WTC11 (cell line): ENCODE measurements around the gene WDR1. TPM values are rescaled to one million over a fixed set of nuclear protein-coding genes. Genes with fewer than 3 reads are reported as not detected.

Experiments used
- ATAC-seq: fragments of 200-7000 bp; cut with Tn5 transposase; 2 replicates; pipeline ENCODE4 v1.10.0; 2021; ENCODE audit warnings: mild to moderate bottlenecking, moderate library complexity
- CTCF ChIA-PET: fragments of 300-600 bp; sonication (Branson Sonifier 250); formaldehyde crosslinking; loops from one replicate; lab custom pipeline; 2021; ENCODE audit warnings: antibody characterized with exemption; lab: Charles Lee
- POLR2A ChIA-PET: fragments of 350-600 bp; sonication (Branson Sonifier 250); formaldehyde crosslinking; loops from one replicate; lab custom pipeline; 2021; ENCODE audit warnings: antibody characterized with exemption; lab: Charles Lee
- DNase-seq: peaks from one replicate; pipeline ENCODE4 v3.0.0; 2021; ENCODE audit warnings: low spot score
- H3K27ac Mint-ChIP-seq: 2 replicates; pipeline ENCODE4 v1.8.0; 2021; ENCODE audit warnings: mixed read lengths
- H3K27me3 Mint-ChIP-seq: 2 replicates; pipeline ENCODE4 v1.8.0; 2021; ENCODE audit warnings: low read depth, mild to moderate bottlenecking, moderate library complexity, mixed read lengths
- H3K36me3 Mint-ChIP-seq: 2 replicates; pipeline ENCODE4 v1.8.0; 2021; ENCODE audit warnings: mixed read lengths
- H3K4me1 Mint-ChIP-seq: 2 replicates; pipeline ENCODE4 v1.8.0; 2022; ENCODE audit warnings: mixed read lengths
- H3K4me3 Mint-ChIP-seq: 2 replicates; pipeline ENCODE4 v1.8.0; 2021; ENCODE audit warnings: mild to moderate bottlenecking, moderate library complexity, mixed read lengths
- H3K9me3 Mint-ChIP-seq: 2 replicates; pipeline ENCODE4 v1.8.0; 2021; ENCODE audit warnings: mixed read lengths
- ARID4B ChIP-seq: sonication (generic); formaldehyde crosslinking; IDR thresholded peaks from 2 replicates; pipeline ENCODE4 v1.8.0; 2023; ENCODE audit warnings: missing genetic modification reagents, mild to moderate bottlenecking, borderline replicate concordance
- EMX1 ChIP-seq: fragments of 250-450 bp; sonication (Bioruptor Pico); IDR thresholded peaks from 2 replicates; pipeline ENCODE4 v1.8.0; 2021; ENCODE audit warnings: mild to moderate bottlenecking
- FOXP1 ChIP-seq: sonication (generic); formaldehyde crosslinking; IDR thresholded peaks from 2 replicates; pipeline ENCODE4 v1.8.0; 2022; ENCODE audit warnings: missing genetic modification reagents, mild to moderate bottlenecking, moderate library complexity, borderline replicate concordance
- FOXP4 ChIP-seq: sonication (generic); formaldehyde crosslinking; IDR thresholded peaks from 2 replicates; pipeline ENCODE4 v1.8.0; 2022; ENCODE audit warnings: mild to moderate bottlenecking, missing genetic modification reagents
- GABPB1 ChIP-seq: sonication (generic); formaldehyde crosslinking; IDR thresholded peaks from 2 replicates; pipeline ENCODE4 v1.8.1; 2023; ENCODE audit warnings: mild to moderate bottlenecking, missing genetic modification reagents
- HMGA2 ChIP-seq: fragments of 250-450 bp; sonication (Bioruptor Pico); IDR thresholded peaks from 2 replicates; pipeline ENCODE4 v1.4.0; 2021; ENCODE audit warnings: mild to moderate bottlenecking, moderate library complexity
- MXD4 ChIP-seq: fragments of 250-450 bp; sonication (Bioruptor Pico); IDR thresholded peaks from 2 replicates; pipeline ENCODE4 v1.8.0; 2021; ENCODE audit warnings: mild to moderate bottlenecking, moderate library complexity, borderline replicate concordance
- MYBL2 ChIP-seq: sonication (generic); formaldehyde crosslinking; IDR thresholded peaks from 2 replicates; pipeline ENCODE4 v1.8.1; 2023; ENCODE audit warnings: mild to moderate bottlenecking, moderate library complexity, missing genetic modification reagents
- NR1H2 ChIP-seq: sonication (generic); formaldehyde crosslinking; IDR thresholded peaks from 2 replicates; pipeline ENCODE4 v1.9.0; 2021; ENCODE audit warnings: mild to moderate bottlenecking, moderate library complexity, missing genetic modification reagents
- SP1 ChIP-seq: sonication (generic); formaldehyde crosslinking; conservative IDR thresholded peaks from 2 replicates; pipeline ENCODE4 v1.8.1; 2022; ENCODE audit warnings: missing genetic modification reagents
- USF2 ChIP-seq: sonication (generic); formaldehyde crosslinking; IDR thresholded peaks from 2 replicates; pipeline ENCODE4 v1.8.1; 2023; ENCODE audit warnings: mild to moderate bottlenecking, missing genetic modification reagents, moderate library complexity
- ZNF281 ChIP-seq: sonication (generic); formaldehyde crosslinking; IDR thresholded peaks from 2 replicates; pipeline ENCODE4 v1.8.0; 2023; ENCODE audit warnings: mild to moderate bottlenecking, missing genetic modification reagents
- total RNA-seq: library from RNA; stranded (reverse); gene quantifications from 3 replicates; pipeline ENCODE4 v1.2.3, GENCODE V29; 2021
- TF ChIP-seq, protein P1 (sequence below): sonication (generic); formaldehyde crosslinking; IDR thresholded peaks from 2 replicates; pipeline ENCODE4 v1.8.1; 2023; ENCODE audit warnings: mild to moderate bottlenecking, moderate library complexity, missing genetic modification reagents
- TF ChIP-seq, protein P2 (sequence below): sonication (generic); formaldehyde crosslinking; IDR thresholded peaks from 2 replicates; pipeline ENCODE4 v1.8.1; 2023; ENCODE audit warnings: mild to moderate bottlenecking, missing genetic modification reagents

WDR1 gene
- total RNA-seq, 1 experiment from 2014 or later, result 288 TPM

- no peaks in the 10 kb centered on the region for H3K36me3 Mint-ChIP-seq
- H3K9me3 Mint-ChIP-seq, result no peaks in the 10 kb centered on the region
- ATAC-seq, result no peak
- TF ChIP-seq ZNF281 (CRISPR knock-in tag) (no peak), FOXP1 (CRISPR knock-in tag) (no peak), MXD4 (CRISPR knock-in tag) (no peak), FOXP4 (CRISPR knock-in tag) (no peak), SP1 (CRISPR knock-in tag) (no peak)
- no peak overlapping the region for H3K27ac Mint-ChIP-seq
- H3K27me3 Mint-ChIP-seq, result no peaks in the 10 kb centered on the region; the same call in 1 of the 2 replicates
- no peak for DNase-seq
- no peak overlapping the region for H3K4me3 Mint-ChIP-seq
- H3K4me1 Mint-ChIP-seq, result 0 out of 2 replicates have a peak, but pooled peaks cover 10% of the 10 kb centered on the region
- ChIA-PET CTCF (interaction anchor here (0.9 to 1.5 kb wide), 3 partner anchors 18 to 268 kb away, joined by 3 to 5 read pairs (median 3); no protein-coding TSS in a partner anchor), POLR2A (no interaction called here)
These were observed 83.3 kb downstream of the WDR1 start for GRCh38 chr4:10033191-10033881.

DNA sequence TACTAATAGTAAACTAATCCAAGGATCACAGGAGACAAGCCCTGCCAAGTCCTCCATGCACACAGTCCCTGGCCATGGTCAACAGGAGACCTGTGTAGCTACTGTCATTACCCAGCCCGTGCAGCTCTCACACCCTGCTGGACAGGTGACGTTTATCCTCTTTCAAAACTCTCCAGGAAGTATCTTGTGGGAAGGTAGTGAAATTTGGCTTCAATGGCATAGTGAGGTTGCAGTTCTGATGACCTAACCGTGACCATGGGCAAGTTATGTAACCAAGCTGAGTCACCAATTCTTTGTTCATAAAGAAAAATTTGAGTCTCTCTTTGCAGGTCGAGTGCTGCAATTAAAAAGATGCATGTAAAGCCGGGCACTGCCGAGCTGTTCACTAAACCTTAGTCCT lies 84.0 kb downstream of the WDR1 start:
- Mint-ChIP-seq H3K9me3 (no peaks in the 10 kb centered on the region), H3K27ac (no peak overlapping the region), H3K4me1 (0 out of 2 replicates have a peak, but pooled peaks cover 10% of the 10 kb centered on the region), H3K4me3 (no peak overlapping the region), H3K36me3 (no peaks in the 10 kb centered on the region), H3K27me3 (no peaks in the 10 kb centered on the region; the same call in 1 of the 2 replicates)
- ATAC-seq (no peak), DNase-seq (no peak)
- TF ChIP-seq EMX1 (CRISPR knock-in tag) (no peak), GABPB1 (CRISPR knock-in tag) (0 out of 2 replicates have a peak, but pooled peaks have one; percentile 12)
- TF ChIP-seq, all 79 proteins: peak for 1
- POLR2A ChIA-PET, result no interaction called here
- CTCF ChIA-PET, result interaction anchor here (1.5 kb wide), 1 partner anchor 17 kb away, joined by 5 read pairs; no protein-coding TSS in a partner anchor

DNA sequence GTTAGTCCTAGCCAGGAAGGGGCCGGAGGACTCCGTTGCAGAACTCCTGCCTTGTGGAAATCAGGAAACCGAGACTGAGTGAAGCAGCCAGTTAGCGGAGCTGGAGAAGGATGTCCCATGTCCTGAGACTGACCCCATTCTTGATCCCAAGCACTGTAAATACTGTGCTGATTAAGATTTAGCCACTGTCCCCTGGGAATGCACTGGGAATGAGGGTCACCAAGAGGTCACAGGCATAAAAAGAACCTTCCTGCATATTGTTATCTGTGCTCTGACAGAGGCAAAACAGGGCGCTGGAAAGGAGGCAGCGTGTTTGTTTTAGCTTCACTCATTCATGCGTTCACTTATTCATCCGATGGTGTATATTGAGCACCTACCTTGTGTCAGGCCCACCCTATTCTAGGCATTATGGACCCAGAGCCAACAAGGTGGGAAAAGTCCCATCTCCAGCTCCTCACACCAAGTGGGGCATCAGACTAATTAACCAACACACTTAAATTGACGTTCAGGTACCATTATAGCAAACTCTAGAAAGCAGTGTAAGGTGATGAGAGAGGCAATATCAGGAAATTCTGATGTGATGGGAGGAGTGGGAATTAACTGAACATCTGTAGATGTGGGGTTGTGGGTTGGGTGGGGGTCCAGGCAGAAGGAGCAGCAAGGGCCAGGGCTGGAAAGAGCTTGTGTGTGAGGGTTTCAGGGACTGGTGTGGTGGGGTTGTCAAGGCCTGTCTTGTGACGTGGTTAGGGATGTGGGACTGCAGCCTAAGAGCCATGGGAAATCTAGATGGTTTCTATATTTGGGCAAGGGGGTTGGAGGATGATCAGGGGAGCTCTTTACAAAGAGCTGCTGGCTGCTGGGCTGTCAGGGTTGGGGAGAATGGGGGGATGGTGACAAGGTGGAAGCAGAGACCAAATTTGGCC lies 84.7 kb downstream of the WDR1 start:
- H3K4me1 Mint-ChIP-seq, result 0 out of 2 replicates have a peak, but pooled peaks cover 10% of the 10 kb centered on the region
- no peak for ATAC-seq
- no peaks in the 10 kb centered on the region for H3K36me3 Mint-ChIP-seq
- POLR2A ChIA-PET, result no interaction called here
- no peaks in the 10 kb centered on the region for H3K9me3 Mint-ChIP-seq
- no peak overlapping the region for H3K27ac Mint-ChIP-seq
- no peak for DNase-seq
- CTCF ChIA-PET, result interaction anchor here (1.6 to 2.0 kb wide), 2 partner anchors 16 to 32 kb away, joined by 7 read pairs; no protein-coding TSS in a partner anchor
- no peaks in the 10 kb centered on the region; the same call in 1 of the 2 replicates for H3K27me3 Mint-ChIP-seq
- H3K4me3 Mint-ChIP-seq, result no peak overlapping the region
- TF ChIP-seq, protein P1, sequence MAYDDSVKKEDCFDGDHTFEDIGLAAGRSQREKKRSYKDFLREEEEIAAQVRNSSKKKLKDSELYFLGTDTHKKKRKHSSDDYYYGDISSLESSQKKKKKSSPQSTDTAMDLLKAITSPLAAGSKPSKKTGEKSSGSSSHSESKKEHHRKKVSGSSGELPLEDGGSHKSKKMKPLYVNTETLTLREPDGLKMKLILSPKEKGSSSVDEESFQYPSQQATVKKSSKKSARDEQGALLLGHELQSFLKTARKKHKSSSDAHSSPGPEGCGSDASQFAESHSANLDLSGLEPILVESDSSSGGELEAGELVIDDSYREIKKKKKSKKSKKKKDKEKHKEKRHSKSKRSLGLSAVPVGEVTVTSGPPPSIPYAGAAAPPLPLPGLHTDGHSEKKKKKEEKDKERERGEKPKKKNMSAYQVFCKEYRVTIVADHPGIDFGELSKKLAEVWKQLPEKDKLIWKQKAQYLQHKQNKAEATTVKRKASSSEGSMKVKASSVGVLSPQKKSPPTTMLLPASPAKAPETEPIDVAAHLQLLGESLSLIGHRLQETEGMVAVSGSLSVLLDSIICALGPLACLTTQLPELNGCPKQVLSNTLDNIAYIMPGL (CRISPR knock-in tag), result no peak
- no peak for TF ChIP-seq NR1H2
- no peak for TF ChIP-seq HMGA2 (CRISPR knock-in tag)
- no peak for TF ChIP-seq ARID4B
- TF ChIP-seq MYBL2 (CRISPR knock-in tag), result no peak
- no peak for TF ChIP-seq USF2
- TF ChIP-seq, protein P2, sequence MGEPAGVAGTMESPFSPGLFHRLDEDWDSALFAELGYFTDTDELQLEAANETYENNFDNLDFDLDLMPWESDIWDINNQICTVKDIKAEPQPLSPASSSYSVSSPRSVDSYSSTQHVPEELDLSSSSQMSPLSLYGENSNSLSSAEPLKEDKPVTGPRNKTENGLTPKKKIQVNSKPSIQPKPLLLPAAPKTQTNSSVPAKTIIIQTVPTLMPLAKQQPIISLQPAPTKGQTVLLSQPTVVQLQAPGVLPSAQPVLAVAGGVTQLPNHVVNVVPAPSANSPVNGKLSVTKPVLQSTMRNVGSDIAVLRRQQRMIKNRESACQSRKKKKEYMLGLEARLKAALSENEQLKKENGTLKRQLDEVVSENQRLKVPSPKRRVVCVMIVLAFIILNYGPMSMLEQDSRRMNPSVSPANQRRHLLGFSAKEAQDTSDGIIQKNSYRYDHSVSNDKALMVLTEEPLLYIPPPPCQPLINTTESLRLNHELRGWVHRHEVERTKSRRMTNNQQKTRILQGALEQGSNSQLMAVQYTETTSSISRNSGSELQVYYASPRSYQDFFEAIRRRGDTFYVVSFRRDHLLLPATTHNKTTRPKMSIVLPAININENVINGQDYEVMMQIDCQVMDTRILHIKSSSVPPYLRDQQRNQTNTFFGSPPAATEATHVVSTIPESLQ, result no peak
